Measurements from ENCODE around the gene HLA-A.
"Not testable (repeated sequence)": the region's sequence is repeated elsewhere in the genome, so short reads cannot be mapped to it uniquely, and the experiment has no call there.

Gene HLA-A

GRCh38 chr6:29963697-29964096, 21.4 kb downstream of the HLA-A start:
- not testable (repeated sequence) for DNase-seq (ENCODE audit: low read depth)

- DNase-seq (ENCODE audit: low read depth): no peak
Measured at GRCh38 chr6:29964518-29964886, 22.2 kb downstream of the HLA-A start.

- DNase-seq (ENCODE audit: low read depth): peak; percentile 62
Measured at GRCh38 chr6:29964887-29965562, 22.7 kb downstream of the HLA-A start.

GRCh38 chr6:29965563-29965872, 23.2 kb downstream of the HLA-A start:
- DNase-seq (ENCODE audit: low read depth): no peak

- DNase-seq (ENCODE audit: low read depth): no peak
Measured at GRCh38 chr6:29965873-29966601, 23.7 kb downstream of the HLA-A start.

GRCh38 chr6:29967379-29968010, 25.2 kb downstream of the HLA-A start:
- no peak for DNase-seq (ENCODE audit: low read depth)

GRCh38 chr6:29968130-29968529, 25.8 kb downstream of the HLA-A start:
- no peak for DNase-seq (ENCODE audit: low read depth)

GRCh38 chr6:29968905-29969304, 26.6 kb downstream of the HLA-A start:
- DNase-seq (ENCODE audit: low read depth): no peak

GRCh38 chr6:29970711-29971110, 28.4 kb downstream of the HLA-A start:
- no peak for DNase-seq (ENCODE audit: low read depth)

- DNase-seq (ENCODE audit: low read depth): no peak
Measured at GRCh38 chr6:29974901-29975560, 32.7 kb downstream of the HLA-A start.

- no peak for DNase-seq (ENCODE audit: low read depth)
Measured at GRCh38 chr6:29975561-29975907, 33.2 kb downstream of the HLA-A start.

- no peak for DNase-seq (ENCODE audit: low read depth)
Measured at GRCh38 chr6:29976253-29976587, 33.9 kb downstream of the HLA-A start.

- peak; percentile 31 for DNase-seq (ENCODE audit: low read depth)
Measured at GRCh38 chr6:29976588-29977424, 34.5 kb downstream of the HLA-A start.

GRCh38 chr6:29977425-29977727, 35.0 kb downstream of the HLA-A start:
- no peak for DNase-seq (ENCODE audit: low read depth)

GRCh38 chr6:29980013-29980412, 37.7 kb downstream of the HLA-A start:
- DNase-seq (ENCODE audit: low read depth): not testable (repeated sequence)

GRCh38 chr6:29980511-29980910, 38.2 kb downstream of the HLA-A start:
- no peak for DNase-seq (ENCODE audit: low read depth)

GRCh38 chr6:29981211-29981812, 39.0 kb downstream of the HLA-A start:
- DNase-seq (ENCODE audit: low read depth): no peak

- no peak for DNase-seq (ENCODE audit: low read depth)
Measured at GRCh38 chr6:29982097-29982496, 39.8 kb downstream of the HLA-A start.

GRCh38 chr6:29984232-29984631, 41.9 kb downstream of the HLA-A start:
- no peak for DNase-seq (ENCODE audit: low read depth)

- DNase-seq (ENCODE audit: low read depth): no peak
Measured at GRCh38 chr6:29984992-29985391, 42.7 kb downstream of the HLA-A start.

- DNase-seq (ENCODE audit: low read depth): no peak
Measured at GRCh38 chr6:29986179-29986781, 43.9 kb downstream of the HLA-A start.

GRCh38 chr6:29989211-29989610, 46.9 kb downstream of the HLA-A start:
- no peak for DNase-seq (ENCODE audit: low read depth)

Measured in stimulated activated CD8-positive, alpha-beta memory T cell treated with anti-CD3 and anti-CD28 coated beads, Interleukin-4, amount 100 ng/mL, for 24 hours (primary cell).